ENCODE measurements around the gene PRKCE.

Gene PRKCE

GRCh38 chr2:45814951-45815621 lies 163.6 kb downstream of the PRKCE start:
- DNase-seq = no peak

GRCh38 chr2:45816272-45816671 lies 164.8 kb downstream of the PRKCE start:
- no peak for DNase-seq

DNA sequence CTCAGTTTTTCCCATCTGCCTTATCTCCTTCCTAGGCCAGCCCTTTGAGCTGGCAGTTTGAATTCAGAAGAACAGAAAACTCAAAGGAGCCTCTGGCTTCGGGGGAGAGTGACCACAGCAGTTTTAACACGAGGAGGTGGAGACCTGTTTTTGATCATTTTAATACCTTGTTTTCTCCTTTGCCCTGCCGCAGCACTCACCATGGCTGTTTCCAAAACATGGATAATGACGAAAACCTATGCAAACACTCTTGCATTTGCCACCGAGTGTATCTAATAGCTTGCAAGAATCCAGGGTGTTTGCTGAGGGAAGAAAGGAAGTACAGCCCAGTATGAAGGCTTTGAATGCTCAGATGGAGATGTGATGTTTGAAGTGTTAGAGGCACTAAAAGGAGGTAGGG lies 167.1 kb downstream of the PRKCE start:
- no peak for DNase-seq

GRCh38 chr2:45820048-45820447 lies 168.6 kb downstream of the PRKCE start:
- DNase-seq = no peak

DNA sequence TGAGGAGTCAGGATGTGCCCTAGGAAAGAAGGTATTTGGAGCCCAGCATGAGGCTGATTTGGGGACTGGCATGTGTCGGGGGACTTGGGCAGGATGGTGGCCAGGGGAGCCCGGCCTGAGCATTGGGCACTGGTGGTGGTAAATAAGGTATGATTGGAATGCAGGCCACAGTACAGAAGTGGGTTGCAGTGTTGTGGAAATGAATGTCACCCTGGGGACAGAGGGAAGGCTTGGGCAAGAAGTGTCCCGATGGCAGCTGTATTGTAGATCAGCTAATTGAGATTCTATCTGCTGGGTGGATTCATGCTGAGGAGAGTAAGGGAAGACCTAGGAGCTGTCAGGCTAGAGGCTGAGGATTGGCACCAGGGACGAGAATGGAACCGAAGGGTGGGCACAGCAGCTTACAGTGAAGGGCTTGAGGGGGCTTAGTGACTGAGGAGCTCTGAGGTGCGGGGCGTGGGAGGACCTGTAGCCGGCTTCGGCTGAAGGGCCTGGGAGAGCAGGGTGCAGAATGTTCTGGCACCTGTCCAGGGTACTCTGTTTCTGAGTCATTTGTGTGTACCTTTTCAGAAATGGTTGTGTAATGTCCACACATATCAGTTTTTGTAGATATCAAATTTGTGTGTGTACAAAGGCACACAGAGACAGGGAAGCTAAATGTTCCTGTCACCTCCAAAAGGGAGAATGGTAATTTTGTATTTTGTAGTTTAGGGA lies 170.2 kb downstream of the PRKCE start:
- no peak for DNase-seq

DNA sequence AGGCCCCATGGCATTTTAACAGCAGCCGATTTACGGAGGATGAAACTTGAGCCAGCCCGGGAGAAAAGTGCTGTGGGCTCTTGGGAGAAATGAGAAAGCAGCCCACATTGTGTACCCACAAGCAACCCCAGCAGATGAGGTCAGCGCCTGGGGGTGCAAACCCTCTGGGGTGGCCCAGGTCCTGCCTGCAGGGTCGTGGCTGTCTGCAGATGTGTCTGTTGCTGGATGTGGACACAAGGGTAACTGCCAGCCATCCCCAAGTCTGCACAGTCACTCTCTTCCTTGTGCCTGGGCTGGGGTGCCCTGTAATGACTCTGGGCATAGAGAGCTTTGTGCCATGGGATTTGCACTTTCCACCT lies 170.8 kb downstream of the PRKCE start:
- no peak for DNase-seq

DNA sequence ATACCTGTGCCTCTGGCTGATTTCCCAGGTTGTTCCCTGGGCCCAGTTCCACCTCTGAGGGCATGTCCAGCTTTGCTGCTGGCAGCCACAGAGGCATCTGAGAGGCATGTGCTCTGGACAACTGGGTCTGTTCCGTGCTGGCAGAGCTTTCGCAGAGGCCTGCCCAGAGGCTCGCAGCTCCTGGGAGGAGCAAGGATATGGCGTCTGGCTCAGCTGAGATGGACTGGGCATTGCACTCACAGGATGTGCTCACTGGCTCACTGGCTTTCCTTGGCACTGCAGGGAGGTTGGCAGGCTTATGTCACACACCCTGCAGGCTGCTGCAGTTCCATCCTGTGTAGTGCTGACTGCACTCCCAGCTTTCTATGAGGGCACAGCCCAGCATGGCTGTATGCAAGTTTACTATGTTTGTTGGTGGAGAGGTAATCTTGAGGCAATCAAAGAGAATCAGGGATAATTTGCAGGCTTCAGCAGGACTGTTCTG lies 172.3 kb downstream of the PRKCE start:
- DNase-seq = no peak

GRCh38 chr2:45825001-45825651 lies 173.7 kb downstream of the PRKCE start:
- no peak for DNase-seq

- DNase-seq = no peak
These were observed 175.0 kb downstream of the PRKCE start for GRCh38 chr2:45826460-45826859.

DNA sequence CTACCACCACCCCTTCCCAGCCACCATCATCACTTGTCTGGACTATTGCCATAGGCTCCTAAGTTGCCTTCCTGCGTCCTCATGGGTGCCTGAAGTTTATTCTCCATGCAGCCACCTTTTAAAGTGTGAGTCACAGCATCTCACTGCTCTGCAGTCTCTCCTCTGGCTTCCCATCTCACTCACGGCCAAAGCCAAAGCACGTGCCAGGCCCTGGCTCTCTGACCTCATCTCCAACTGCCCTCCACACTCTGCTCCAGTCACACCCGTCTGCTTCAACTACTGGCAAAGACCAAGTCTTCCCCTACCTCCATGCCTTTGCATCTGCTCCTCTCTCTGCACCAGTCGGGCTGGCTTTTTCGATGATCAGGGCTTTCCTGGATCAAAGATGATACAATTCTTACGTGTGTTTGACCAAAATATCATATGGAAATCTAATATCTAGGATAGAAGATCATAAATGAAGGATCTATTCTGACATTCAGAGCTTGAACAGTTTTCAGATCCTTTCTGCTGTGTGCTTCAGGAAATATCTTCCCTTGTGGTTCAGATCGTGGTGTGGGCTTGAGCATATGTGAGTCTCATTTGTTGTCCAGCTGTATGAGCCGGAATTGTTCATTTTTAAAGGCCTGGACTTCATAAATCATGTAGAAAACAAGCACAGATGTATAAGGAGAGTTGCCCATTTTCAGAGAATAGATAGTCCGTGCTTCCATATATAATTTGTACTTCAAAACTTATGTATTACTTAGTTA lies 175.6 kb downstream of the PRKCE start:
- no peak for DNase-seq

GRCh38 chr2:45830322-45830721 lies 178.8 kb downstream of the PRKCE start:
- no peak for DNase-seq

GRCh38 chr2:45833301-45833967 lies 182.0 kb downstream of the PRKCE start:
- no peak for DNase-seq

- DNase-seq = peak; percentile 42 to 52
These were observed 182.5 kb downstream of the PRKCE start for GRCh38 chr2:45833968-45834344.

DNA sequence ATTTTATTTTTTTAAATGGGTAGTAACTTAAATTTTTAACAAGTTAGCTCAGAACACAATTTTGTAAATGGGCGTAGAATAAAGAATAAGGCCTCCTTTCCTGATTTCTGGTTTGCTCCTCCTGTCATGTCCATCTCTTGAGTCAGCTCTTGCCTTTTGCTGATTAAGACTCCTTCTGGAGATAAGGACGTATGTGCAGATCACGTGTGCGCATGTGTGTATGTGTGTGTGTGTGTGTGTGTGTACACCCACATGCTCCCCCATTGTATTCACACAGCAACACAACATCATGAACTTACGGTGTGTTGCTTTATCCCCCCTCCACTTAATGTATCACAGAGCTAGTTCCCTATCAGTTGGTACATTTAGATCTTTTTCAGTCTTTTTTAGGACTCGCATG lies 182.9 kb downstream of the PRKCE start:
- DNase-seq = no peak

DNA sequence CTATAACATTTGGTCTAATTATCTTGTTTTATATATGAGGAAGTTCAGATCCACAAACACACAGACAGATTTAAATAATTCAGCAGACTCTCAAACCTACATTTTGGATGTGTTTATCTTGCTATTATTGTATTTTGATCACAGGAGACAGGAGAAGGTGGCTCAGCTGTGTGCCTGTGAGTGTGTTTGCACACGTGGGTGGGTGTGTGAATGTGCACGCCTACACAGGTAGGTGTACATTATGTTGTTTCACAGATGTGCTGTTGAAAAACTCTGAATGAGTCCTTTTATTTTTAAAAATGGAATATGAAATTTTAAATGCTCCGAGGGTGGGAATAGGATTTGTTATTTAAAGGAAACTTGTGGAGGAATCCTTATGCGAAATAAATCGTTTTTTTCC lies 183.4 kb downstream of the PRKCE start:
- no peak for DNase-seq

DNA sequence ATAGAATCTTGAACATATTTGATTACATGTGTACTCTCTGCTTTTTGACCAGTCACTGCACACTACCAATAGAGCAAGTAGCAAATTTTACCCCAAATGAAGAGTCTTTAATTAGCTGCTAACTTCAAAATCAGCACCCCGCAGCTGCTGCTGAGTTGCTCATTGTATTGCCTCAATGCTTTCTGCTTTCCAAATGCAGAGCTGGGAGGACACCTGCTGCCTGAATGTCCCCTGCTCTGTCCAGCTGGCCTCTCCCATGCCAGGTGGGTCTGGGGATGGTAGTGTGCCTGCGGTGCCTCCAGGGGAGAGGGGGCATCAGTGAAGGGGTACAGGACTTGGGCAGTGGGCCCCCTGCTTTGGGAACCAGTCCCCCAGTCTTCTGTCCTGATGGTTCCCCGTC lies 184.8 kb downstream of the PRKCE start:
- no peak for DNase-seq

DNA sequence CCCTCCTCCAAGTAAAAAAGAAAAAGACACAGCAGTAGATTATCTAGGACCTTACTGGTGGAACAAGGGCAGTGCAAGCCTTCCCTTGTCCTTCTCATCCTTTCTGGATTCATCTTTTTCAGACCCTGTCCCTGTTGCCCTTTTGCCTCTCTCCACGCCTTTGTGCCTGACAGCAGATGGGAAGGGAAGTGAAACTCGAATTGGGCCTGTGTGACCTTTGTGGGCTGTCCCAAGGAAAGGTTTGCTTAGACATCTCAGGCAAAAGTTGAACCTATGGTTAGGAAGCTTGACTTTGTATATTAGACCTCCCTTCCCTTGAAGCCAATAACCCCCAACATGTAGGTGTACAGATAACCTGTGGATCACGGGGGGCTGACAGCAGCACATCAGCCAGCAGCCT lies 185.3 kb downstream of the PRKCE start:
- DNase-seq = no peak

DNA sequence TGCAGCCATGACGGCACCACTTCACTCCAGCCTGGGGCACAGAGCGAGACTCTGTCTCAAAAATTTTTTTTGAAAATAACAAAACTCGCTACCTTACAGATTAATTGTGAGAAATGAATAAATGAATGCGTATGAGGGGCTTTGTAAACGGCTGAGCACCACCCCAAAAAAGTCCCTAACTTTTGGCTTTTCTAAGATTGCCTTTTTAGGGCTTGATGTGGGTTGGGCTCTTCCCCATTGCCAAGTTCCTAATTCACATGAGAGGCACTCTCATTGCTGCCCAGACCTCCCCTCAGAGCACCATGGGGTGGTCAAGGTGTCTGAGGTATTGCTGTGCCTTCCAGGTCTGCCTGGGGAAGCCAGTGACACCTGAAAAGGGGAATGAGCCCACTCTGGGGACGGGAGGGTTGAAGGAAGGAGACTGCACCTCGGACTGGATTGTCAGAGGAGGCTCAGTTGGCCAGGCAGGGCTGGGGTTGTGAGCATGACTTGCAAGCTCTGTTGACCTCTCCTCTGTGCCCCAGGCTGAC lies 186.4 kb downstream of the PRKCE start:
- no peak for DNase-seq

- DNase-seq = no peak
These were observed 188.2 kb downstream of the PRKCE start for GRCh38 chr2:45839508-45840251.

DNA sequence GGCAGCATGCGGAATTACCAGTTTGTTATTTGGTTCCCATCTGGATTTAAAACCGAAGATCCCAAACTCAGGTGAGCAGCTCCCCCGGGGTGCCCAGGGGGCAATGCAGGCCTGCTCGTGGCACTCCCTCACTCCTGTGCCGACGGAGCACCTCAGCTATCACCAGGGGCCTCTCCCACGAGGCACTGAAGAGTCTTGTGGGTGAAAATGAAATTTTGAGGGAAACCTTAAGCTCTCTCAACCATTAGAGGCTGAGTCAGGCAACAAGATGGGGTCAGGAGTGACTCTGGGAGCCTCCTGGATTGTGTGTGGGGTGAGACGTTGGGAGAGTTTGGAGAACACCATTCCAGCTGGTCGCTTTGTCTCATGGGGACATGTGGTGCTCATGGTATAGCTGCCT lies 189.0 kb downstream of the PRKCE start:
- no peak for DNase-seq

- no peak for DNase-seq
These were observed 190.4 kb downstream of the PRKCE start for GRCh38 chr2:45841752-45842407.
